Activated CD8-positive, alpha-beta memory T cell treated with anti-CD3 and anti-CD28 coated beads for 48 hours (primary cell): Measurements from ENCODE around the gene ABTB1.

Source experiments
- DNase-seq, 3 experiments: peaks; one replicate each; pipeline ENCODE4 v3.0.0-alpha.2; 2020; ENCODE audit warnings: low read depth in 2 of 3, low spot score in 2 of 3

Gene ABTB1

GRCh38 chr3:127719369-127719768, 46.6 kb downstream of the ABTB1 start:
- no peak for DNase-seq

GRCh38 chr3:127720161-127720823, 47.5 kb downstream of the ABTB1 start:
- DNase-seq = no peak

GRCh38 chr3:127720985-127721935, 48.5 kb downstream of the ABTB1 start:
- DNase-seq = no peak

GRCh38 chr3:127722091-127722784, 49.5 kb downstream of the ABTB1 start:
- no peak for DNase-seq

GRCh38 chr3:127723011-127723567, 50.3 kb downstream of the ABTB1 start:
- DNase-seq = no peak

- no peak for DNase-seq
These were observed 54.1 kb downstream of the ABTB1 start for GRCh38 chr3:127726894-127727293.

- DNase-seq = no peak
These were observed 55.8 kb downstream of the ABTB1 start for GRCh38 chr3:127728417-127729015.

- no peak for DNase-seq
These were observed 56.9 kb downstream of the ABTB1 start for GRCh38 chr3:127729556-127730056.

- DNase-seq = no peak
These were observed 57.4 kb downstream of the ABTB1 start for GRCh38 chr3:127730171-127730570.
